ENCODE data around the gene CDK15. TPM values are rescaled to one million over a fixed set of nuclear protein-coding genes. Genes with fewer than 3 reads are reported as not detected.

CDK15 gene
- total RNA-seq, 1 donor from 2014 or later, result 0.07 TPM

DNA sequence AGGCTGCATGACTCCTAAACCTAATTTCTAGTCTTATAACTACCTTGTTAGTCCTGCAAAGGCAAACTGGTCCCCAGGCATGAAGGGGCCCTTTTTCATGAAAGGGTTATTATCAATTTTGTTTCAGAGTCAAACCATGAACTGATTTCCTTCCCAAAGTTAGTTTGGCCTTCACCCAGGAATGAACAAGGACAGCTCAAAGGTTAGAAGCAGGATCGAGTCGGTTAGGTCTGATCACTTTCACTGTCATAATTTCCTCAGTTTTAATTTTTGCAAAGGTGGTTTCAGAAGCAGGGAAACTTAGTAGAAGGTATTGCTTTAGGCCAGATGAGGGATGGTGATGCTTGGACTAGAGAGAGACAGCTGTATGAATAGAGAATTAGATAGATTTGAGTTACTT is 16.9 kb upstream of the CDK15 start:
- H3K36me3 Mint-ChIP-seq (ENCODE audit: insufficient read depth), result no peaks in the 10 kb centered on the region
- H3K9me3 Mint-ChIP-seq (ENCODE audit: low read depth), result no peaks in the 10 kb centered on the region
- no peaks in the 10 kb centered on the region for H3K4me1 Mint-ChIP-seq (ENCODE audit: low read depth)
- TF ChIP-seq, protein P1, sequence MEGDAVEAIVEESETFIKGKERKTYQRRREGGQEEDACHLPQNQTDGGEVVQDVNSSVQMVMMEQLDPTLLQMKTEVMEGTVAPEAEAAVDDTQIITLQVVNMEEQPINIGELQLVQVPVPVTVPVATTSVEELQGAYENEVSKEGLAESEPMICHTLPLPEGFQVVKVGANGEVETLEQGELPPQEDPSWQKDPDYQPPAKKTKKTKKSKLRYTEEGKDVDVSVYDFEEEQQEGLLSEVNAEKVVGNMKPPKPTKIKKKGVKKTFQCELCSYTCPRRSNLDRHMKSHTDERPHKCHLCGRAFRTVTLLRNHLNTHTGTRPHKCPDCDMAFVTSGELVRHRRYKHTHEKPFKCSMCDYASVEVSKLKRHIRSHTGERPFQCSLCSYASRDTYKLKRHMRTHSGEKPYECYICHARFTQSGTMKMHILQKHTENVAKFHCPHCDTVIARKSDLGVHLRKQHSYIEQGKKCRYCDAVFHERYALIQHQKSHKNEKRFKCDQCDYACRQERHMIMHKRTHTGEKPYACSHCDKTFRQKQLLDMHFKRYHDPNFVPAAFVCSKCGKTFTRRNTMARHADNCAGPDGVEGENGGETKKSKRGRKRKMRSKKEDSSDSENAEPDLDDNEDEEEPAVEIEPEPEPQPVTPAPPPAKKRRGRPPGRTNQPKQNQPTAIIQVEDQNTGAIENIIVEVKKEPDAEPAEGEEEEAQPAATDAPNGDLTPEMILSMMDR (IDR thresholded peaks at IDR 0.05; ENCODE audit: unreplicated experiment), result no peak
- DNase-seq (ENCODE audit: low spot score, unreplicated experiment), result no peak
- H3K27ac Mint-ChIP-seq, result no peak overlapping the region
- no peak overlapping the region for H3K4me3 Mint-ChIP-seq (ENCODE audit: low read depth)
- H3K27me3 Mint-ChIP-seq, result peaks cover 13% of the 10 kb centered on the region

DNA sequence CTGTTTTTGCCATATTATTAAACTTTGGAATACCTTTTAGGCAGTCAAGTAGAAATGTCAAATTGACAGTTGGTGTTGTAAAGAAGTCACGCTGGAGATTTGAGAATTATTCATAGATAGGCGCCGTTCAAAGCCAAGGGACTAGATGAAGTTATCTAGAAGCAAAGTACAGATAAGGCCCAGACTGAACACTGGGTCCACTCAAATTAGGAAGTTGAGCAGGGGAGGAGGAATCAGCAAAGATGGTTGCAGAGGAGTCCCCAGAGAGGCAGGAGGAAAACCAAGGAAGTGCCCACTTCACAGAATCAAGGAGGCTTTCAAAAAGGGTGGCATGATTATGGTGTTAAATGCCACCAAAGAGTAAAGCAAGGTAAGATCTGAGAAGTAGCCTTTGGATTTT is 16.0 kb upstream of the CDK15 start:
- TF ChIP-seq, protein P1 (IDR thresholded peaks at IDR 0.05; ENCODE audit: unreplicated experiment), result no peak
- H3K4me1 Mint-ChIP-seq (ENCODE audit: low read depth), result no peaks in the 10 kb centered on the region
- peaks cover 13% of the 10 kb centered on the region for H3K27me3 Mint-ChIP-seq
- H3K4me3 Mint-ChIP-seq (ENCODE audit: low read depth), result no peak overlapping the region
- no peaks in the 10 kb centered on the region for H3K36me3 Mint-ChIP-seq (ENCODE audit: insufficient read depth)
- no peak overlapping the region for H3K27ac Mint-ChIP-seq
- no peak for DNase-seq (ENCODE audit: low spot score, unreplicated experiment)
- no peaks in the 10 kb centered on the region for H3K9me3 Mint-ChIP-seq (ENCODE audit: low read depth)

DNA sequence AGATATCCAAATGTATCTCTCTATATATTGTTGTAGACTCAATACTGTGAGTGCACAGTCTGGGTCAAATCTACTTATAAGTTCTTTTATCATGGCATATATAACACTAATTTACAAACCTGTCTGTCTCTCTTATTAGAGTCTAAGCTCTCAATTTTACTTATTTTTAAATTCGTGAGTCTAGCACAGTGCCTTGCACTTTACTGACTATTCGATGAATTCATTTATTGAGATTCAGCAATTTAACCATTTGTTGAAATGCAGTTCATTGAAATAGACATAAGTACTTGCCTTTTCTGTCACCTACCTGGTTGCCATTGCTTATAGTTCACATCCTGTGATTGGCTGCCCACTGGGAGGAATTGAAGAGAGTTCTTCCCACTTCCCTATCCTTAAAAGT is 15.3 kb upstream of the CDK15 start:
- Mint-ChIP-seq H3K4me3 (ENCODE audit: low read depth) (no peak overlapping the region), H3K4me1 (ENCODE audit: low read depth) (no peaks in the 10 kb centered on the region), H3K27ac (no peak overlapping the region), H3K27me3 (peaks cover 12% of the 10 kb centered on the region), H3K9me3 (ENCODE audit: low read depth) (no peaks in the 10 kb centered on the region), H3K36me3 (ENCODE audit: insufficient read depth) (no peaks in the 10 kb centered on the region)
- no peak for DNase-seq (ENCODE audit: low spot score, unreplicated experiment)
- TF ChIP-seq, protein P1 (IDR thresholded peaks at IDR 0.05; ENCODE audit: unreplicated experiment), result no peak

DNA sequence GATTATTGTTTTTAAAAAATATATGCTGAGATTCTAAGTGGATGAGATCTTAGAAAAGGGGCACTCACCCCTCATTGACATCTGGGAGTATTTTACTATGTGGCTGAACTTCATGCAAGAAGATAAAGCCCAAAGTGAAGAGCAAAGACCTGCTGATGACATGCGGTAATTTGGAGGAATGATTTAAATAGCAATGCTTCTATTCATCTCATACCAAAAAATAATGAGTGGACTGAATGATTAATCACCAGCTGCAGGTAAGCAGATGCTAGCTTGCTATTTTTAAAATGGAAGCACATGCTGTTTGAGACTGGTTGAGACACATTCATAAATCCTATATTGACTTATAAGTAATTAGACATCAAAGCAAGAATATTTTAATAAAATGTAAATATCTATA is 12.7 kb upstream of the CDK15 start:
- no peaks in the 10 kb centered on the region for H3K27me3 Mint-ChIP-seq

DNA sequence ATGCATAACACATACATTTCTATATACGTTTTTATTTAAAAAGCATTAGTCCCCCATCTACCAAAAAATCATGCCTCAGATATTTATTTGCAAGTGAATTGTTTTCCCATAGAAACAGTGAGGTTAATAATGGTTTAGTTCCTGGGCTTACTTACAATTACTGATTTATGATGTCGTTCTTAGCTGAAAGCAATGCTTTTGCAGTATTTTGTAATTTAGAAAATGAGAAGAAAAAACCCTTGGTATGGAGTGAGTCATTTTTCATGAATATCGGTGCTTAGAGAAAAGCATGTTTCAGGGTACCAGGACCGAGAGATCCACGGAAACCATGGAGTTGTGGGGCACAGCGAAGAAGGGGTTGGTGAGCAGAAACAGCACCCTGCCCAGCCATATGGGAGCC is 12.0 kb upstream of the CDK15 start:
- TF ChIP-seq, protein P1 (IDR thresholded peaks at IDR 0.05; ENCODE audit: unreplicated experiment), result no peak
- no peak for DNase-seq (ENCODE audit: low spot score, unreplicated experiment)
- H3K9me3 Mint-ChIP-seq (ENCODE audit: low read depth), result no peaks in the 10 kb centered on the region
- H3K4me3 Mint-ChIP-seq (ENCODE audit: low read depth), result no peak overlapping the region
- no peak overlapping the region for H3K27ac Mint-ChIP-seq
- no peaks in the 10 kb centered on the region for H3K27me3 Mint-ChIP-seq
- H3K4me1 Mint-ChIP-seq (ENCODE audit: low read depth), result no peaks in the 10 kb centered on the region
- H3K36me3 Mint-ChIP-seq (ENCODE audit: insufficient read depth), result no peaks in the 10 kb centered on the region

More for the DNA sequence above, 12.7 kb upstream of the CDK15 start:
- Mint-ChIP-seq H3K27ac (no peak overlapping the region), H3K36me3 (ENCODE audit: insufficient read depth) (no peaks in the 10 kb centered on the region), H3K4me3 (ENCODE audit: low read depth) (no peak overlapping the region), H3K4me1 (ENCODE audit: low read depth) (no peaks in the 10 kb centered on the region), H3K9me3 (ENCODE audit: low read depth) (no peaks in the 10 kb centered on the region)
- TF ChIP-seq, protein P1 (IDR thresholded peaks at IDR 0.05; ENCODE audit: unreplicated experiment), result no peak
- no peak for DNase-seq (ENCODE audit: low spot score, unreplicated experiment)
